Limb (tissue), 2 donors: ENCODE measurements around the gene SNRNP48.

Experiments used
- DNase-seq, 2 donors: peaks; one replicate each; pipeline ENCODE4 v3.0.0-alpha.2; 2016; ENCODE audit errors: extremely low spot score in 2 of 2

Gene SNRNP48

GRCh38 chr6:7559196-7559595, 30.8 kb upstream of the SNRNP48 start:
- no peak for DNase-seq

GRCh38 chr6:7559651-7560385, 30.2 kb upstream of the SNRNP48 start:
- no peak for DNase-seq

GRCh38 chr6:7561153-7561964, 28.6 kb upstream of the SNRNP48 start:
- no peak for DNase-seq

- no peak for DNase-seq
Observed at GRCh38 chr6:7562769-7563168, 27.2 kb upstream of the SNRNP48 start.

GRCh38 chr6:7566107-7566506, 23.9 kb upstream of the SNRNP48 start:
- no peak for DNase-seq

GRCh38 chr6:7566617-7567173, 23.3 kb upstream of the SNRNP48 start:
- DNase-seq, result no peak

- peak in 1 of 2 donors; percentile 7 for DNase-seq
Observed at GRCh38 chr6:7568021-7568420, 22.0 kb upstream of the SNRNP48 start.

GRCh38 chr6:7569082-7569481, 20.9 kb upstream of the SNRNP48 start:
- DNase-seq, result no peak

GRCh38 chr6:7572213-7572943, 17.6 kb upstream of the SNRNP48 start:
- no peak for DNase-seq

GRCh38 chr6:7574500-7574899, 15.5 kb upstream of the SNRNP48 start:
- DNase-seq, result no peak

- DNase-seq, result no peak
Observed at GRCh38 chr6:7578516-7578915, 11.5 kb upstream of the SNRNP48 start.

- no peak for DNase-seq
Observed at GRCh38 chr6:7578931-7579330, 11.1 kb upstream of the SNRNP48 start.

- DNase-seq, result no peak
Observed at GRCh38 chr6:7579851-7580250, 10.1 kb upstream of the SNRNP48 start.

GRCh38 chr6:7580537-7580926, 9.5 kb upstream of the SNRNP48 start:
- DNase-seq, result no peak

- DNase-seq, result no peak
Observed at GRCh38 chr6:7580927-7581618, 8.9 kb upstream of the SNRNP48 start.

GRCh38 chr6:7585287-7585930, 4.6 kb upstream of the SNRNP48 start:
- no peak for DNase-seq

- DNase-seq, result no peak
Observed at GRCh38 chr6:7587631-7588100, 2.3 kb upstream of the SNRNP48 start.

GRCh38 chr6:7588506-7588905, 1.5 kb upstream of the SNRNP48 start:
- DNase-seq, result no peak

- DNase-seq, result no peak
Observed at GRCh38 chr6:7589221-7589620, 777 bp upstream of the SNRNP48 start.

- DNase-seq, result no peak
Observed at GRCh38 chr6:7590918-7591302, 912 bp downstream of the SNRNP48 start.

- no peak for DNase-seq
Observed at GRCh38 chr6:7591770-7592169, 1.8 kb downstream of the SNRNP48 start.
